Cardiac fibroblast (primary cell): ENCODE measurements around the gene HTR1A.

Experiments used
- DNase-seq, 2 donors: peaks; one replicate each; pipeline versions ENCODE4 v3.0.0 to v3.0.0-alpha.2; 2010; ENCODE audit warnings: low read depth in 2 of 2
- H3K4me3 ChIP-seq, 2 donors: replicated peaks in 1 of 2; 1 replicate in 1 of 2; 2 replicates in 1 of 2; pipeline ENCODE4 v1.5.1; 2011; ENCODE audit warnings: low read depth in 2 of 2, low read length in 2 of 2, mild to moderate bottlenecking in 2 of 2, moderate library complexity in 1 of 2
- TF ChIP-seq, protein P1 (sequence below): IDR thresholded peaks from one replicate; pipeline ENCODE4 v1.5.1; 2011; ENCODE audit warnings: low read depth, mild to moderate bottlenecking, low read length, inconsistent platforms

Gene HTR1A

DNA sequence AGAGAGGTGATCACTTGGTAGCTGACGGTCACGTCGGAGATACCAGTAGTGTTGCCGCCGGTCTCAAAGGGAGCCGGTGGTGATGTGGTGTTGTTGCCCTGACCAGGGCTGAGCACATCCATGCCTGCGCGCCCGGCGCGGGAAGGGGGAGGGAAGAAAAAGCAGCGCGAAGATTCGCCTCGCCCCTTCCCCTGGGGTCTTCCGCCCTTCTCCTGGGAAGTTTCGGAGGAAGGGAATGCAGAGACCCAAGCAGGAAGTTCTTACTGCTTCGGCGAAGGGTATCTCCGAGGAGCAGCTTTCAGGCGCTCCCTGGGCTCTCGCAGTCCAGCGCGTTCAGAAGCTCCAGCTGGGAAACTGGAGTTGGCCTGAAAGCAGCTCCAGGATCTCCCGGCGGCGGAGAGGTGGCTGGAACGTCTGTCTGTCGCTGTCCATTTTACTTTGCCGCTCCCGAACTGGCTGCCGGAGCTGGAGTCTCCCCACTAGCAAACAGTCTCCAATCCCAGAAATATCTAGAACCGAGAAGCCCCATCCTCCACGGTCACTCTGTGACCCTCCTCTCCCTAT is 565 bp downstream of the HTR1A start:
- TF ChIP-seq, protein P1, sequence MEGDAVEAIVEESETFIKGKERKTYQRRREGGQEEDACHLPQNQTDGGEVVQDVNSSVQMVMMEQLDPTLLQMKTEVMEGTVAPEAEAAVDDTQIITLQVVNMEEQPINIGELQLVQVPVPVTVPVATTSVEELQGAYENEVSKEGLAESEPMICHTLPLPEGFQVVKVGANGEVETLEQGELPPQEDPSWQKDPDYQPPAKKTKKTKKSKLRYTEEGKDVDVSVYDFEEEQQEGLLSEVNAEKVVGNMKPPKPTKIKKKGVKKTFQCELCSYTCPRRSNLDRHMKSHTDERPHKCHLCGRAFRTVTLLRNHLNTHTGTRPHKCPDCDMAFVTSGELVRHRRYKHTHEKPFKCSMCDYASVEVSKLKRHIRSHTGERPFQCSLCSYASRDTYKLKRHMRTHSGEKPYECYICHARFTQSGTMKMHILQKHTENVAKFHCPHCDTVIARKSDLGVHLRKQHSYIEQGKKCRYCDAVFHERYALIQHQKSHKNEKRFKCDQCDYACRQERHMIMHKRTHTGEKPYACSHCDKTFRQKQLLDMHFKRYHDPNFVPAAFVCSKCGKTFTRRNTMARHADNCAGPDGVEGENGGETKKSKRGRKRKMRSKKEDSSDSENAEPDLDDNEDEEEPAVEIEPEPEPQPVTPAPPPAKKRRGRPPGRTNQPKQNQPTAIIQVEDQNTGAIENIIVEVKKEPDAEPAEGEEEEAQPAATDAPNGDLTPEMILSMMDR = no peak
- no peak overlapping the region for H3K4me3 ChIP-seq
- DNase-seq = no peak

DNA sequence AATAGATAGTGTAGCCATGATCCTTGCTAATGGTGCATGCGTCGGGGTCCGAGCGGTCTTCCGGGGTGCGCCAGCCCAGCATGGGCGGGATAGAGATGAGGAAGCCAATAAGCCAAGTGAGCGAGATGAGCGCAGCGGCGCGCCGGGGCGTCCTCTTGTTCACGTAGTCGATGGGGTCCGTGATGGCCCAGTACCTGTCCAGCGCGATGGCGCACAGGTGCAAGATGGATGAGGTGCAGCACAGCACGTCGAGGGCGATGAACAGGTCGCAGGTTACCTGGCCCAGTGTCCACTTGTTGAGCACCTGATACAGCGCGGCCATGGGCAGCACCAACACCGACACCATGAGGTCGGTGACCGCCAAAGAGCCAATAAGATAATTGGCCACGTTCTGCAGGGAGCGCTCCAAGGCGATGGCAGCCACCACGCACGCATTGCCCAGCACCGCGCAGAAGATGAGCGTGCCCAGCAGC is 1.1 kb downstream of the HTR1A start:
- H3K4me3 ChIP-seq = no peak overlapping the region
- TF ChIP-seq, protein P1 = no peak
- no peak for DNase-seq

DNA sequence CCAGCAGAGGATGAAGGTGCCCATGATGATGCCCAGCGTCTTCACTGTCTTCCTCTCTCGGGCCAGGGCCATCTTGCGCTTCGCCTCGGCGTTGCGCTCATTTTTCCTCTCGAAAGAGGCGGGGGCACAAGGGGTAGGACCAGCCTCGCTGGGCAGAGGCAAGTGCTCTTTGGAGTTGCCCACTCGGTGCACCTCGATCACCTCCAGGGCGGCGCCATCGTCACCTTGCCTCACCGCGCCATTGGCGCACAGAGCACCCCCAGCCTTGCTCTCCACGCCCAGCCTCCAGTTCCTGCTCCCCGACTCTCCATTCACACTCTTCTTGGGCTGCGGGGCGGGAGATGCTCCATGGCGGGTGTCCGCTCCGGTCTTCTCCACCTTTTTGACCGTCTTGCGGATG is 1.6 kb downstream of the HTR1A start:
- H3K4me3 ChIP-seq = no peak overlapping the region
- no peak for DNase-seq
- TF ChIP-seq, protein P1 = no peak

DNA sequence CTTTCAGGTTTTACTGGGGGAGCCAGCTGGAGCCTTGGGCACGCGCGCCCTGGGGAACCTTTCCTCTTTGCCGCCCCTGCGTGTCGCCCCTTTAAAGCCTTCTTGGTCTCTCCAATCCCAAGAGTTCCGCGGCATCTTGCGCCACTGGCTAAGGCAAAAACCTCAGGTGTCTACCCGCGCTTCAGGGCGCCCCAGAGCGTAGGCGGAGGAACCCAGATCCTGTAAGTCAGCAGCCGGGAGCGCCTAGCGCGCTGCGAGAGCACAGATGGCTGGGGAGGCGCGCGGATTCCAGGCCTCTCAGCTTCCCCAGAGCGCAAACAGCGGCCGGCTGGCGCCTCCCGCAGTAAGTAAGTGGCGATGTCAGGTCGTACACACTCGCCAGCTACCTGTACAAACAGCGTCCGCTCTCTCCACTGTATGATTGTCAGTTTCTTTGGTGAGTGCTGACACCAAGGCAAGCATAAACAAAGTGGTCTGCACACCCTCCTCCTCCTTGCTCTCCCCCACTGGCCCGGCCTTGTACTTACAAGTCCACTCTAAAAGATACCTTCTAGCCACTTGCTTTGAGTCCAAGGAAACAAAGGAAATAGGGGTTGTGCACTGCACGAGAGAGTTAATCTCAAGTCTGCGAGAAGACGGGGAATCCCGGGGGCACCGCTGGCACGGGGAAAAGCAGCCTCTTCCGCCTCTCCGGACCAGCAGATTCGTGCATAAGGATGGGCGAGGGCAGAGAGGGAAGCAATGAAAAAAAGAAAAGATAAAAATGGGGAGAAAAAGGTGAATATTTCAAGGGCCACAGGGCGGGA is 2.9 kb downstream of the HTR1A start:
- no peak for DNase-seq
- TF ChIP-seq, protein P1 = no peak

DNA sequence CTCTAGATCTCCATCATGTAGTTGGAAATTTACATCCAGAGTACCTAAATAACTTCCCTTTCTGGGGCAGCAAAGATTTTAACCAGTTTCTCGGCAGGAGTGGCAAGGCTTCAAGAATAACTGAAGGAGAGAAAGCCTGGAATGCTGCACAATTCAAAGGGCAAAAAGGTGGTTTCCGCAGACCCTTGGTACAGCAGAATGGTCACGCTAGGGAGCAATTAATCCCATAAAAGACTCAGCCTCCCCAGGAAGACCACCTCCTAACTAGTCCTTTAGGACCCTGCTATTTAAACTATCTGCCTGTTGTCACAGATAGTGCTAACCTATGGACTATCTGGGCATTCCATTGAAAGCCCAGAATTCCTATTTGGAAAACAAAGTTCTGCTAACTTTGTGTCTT is 3.6 kb downstream of the HTR1A start:
- no peak overlapping the region for H3K4me3 ChIP-seq
- no peak for DNase-seq
- TF ChIP-seq, protein P1 = no peak

More for the DNA sequence above, 2.9 kb downstream of the HTR1A start:
- no peak overlapping the region for H3K4me3 ChIP-seq

DNA sequence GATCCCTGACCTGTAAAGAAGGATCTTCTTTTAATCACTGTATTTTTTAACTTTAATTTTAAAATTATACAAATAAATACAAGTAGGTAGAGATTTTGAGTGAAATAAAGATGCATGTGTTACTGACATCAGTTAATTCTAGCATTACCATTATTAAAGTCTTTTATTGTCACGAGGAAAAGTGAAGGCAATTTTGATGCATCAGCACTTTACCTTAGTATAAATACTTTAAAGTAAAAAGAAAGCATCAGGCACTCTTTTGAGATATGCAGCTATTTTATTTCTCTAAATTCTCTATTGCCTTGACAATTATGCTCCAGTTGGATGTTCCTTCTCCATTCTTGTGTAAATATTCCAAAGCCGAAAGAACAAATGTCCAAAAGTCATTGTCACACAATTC is 4.6 kb downstream of the HTR1A start:
- DNase-seq = no peak
- TF ChIP-seq, protein P1 = no peak
- H3K4me3 ChIP-seq = no peak overlapping the region
